H1 (cell line): ENCODE data around the gene ZBED4. TPM values are rescaled to one million over a fixed set of nuclear protein-coding genes. Genes with fewer than 3 reads are reported as not detected.

Source experiments
- BACH1 ChIP-seq: IDR thresholded peaks from 2 replicates; pipeline ENCODE4 v1.6.1; 2012; ENCODE audit warnings: low read length, improper control_type of control experiment
- CTCF ChIP-seq, 3 experiments: IDR thresholded peaks; 1 replicate in 2 of 3; 2 replicates in 1 of 3; pipeline versions ENCODE4 v1.5.1 to v1.6.1; 2011; ENCODE audit warnings: low read length in 3 of 3, mild to moderate bottlenecking in 3 of 3, inconsistent platforms in 2 of 3, low read depth in 1 of 3, moderate library complexity in 1 of 3; ENCODE audit not compliant: insufficient read depth in 1 of 3; ENCODE audit errors: control extremely low read depth in 1 of 3
- HDAC2 ChIP-seq, 2 experiments: fragments of 300-600 bp in 1 of 2; sonication (generic) in 1 of 2; IDR thresholded peaks; 2 replicates each; pipeline ENCODE4 v1.6.1; 2011 to 2012; ENCODE audit warnings: low read depth in 2 of 2, low read length in 2 of 2, mild to moderate bottlenecking in 2 of 2, moderate library complexity in 2 of 2, borderline replicate concordance in 1 of 2, inconsistent platforms in 1 of 2
- SP1 ChIP-seq: IDR thresholded peaks from 2 replicates; pipeline ENCODE4 v1.6.1; 2011; ENCODE audit warnings: low read depth, low read length
- YY1 ChIP-seq: IDR thresholded peaks from 2 replicates; pipeline ENCODE4 v1.6.1; 2011; ENCODE audit warnings: low read depth, mild to moderate bottlenecking, low read length
- polyA plus RNA-seq, 7 experiments: library from polyadenylated mRNA; depleted of rRNA in 3 of 7; stranded (reverse) in 5 of 7; unstranded in 2 of 7; fragments of >200 nt in 5 of 7; fragments of 200-250 nt in 2 of 7; gene quantifications; 1 replicate in 5 of 7; 2 replicates in 1 of 7; 4 replicates in 1 of 7; pipeline versions ENCODE4 v1.2.1 to v1.2.3, GENCODE V29; 2011 to 2013; ENCODE audit warnings: missing spikeins in 2 of 7, mixed read lengths in 2 of 7
- total RNA-seq: library from RNA; stranded (reverse); fragmentation: NEBNext Ultra II Directional; extraction: Animal tissue kit (Norgen Biotek cat#: 25700); gene quantifications from 2 replicates; pipeline ENCODE4 v1.2.1, GENCODE V29; 2021

ZBED4 gene
- total and polyA plus RNA-seq, 2 of the 8 experiments (the other 6 are each of a cell fraction or from before 2014, with no cell fraction given), result 11.0 to 28.3 TPM

DNA sequence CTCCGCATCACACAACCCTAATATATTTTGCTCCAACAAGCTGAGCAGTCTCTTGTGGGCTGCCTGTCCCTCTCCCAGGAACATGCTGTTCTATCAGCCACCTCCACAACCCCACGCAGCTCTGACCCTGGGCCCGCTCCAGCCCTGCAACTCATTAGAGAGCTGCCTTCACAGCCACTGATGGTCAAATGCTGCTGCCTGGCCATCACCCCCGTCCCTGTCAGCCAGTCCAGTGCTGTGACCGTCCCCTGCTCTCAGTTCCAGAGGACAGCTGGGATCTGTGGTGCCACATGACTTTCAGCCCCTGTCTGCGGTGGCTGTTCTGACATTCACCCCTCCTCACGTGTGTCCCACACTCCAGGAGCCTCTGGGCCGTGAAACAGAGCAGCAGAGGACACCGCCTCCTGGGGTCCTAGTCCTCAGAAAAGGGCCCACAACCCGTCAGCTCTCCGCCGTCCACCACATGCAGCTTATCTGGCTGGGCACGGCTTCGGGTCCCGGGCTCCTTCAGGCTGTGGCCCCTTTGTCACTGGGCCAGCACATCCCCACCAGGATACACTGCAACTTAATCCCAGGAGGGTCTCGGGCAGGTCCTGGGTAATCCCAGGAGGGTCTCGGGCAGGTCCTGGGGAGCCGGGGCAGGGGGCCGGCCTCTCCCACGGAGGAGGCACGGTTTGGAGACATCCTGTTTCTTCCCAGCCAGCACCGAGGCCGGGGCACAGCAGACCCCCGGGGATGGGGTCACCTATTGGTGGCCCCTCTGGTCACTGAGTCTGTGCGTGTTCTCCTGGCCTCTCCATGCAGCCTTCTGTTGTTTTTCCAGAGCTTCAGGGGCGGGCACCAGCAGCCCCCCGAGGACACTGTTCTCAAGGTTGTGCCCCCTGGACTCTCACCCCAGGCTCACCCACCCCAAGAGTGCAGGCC is 79.9 kb downstream of the ZBED4 start (continued):
- TF ChIP-seq HDAC2 (IDR thresholded peaks at IDR 0.05; ENCODE audit: borderline replicate concordance in 1 of 2, low read depth in 2 of 2, low read length in 2 of 2), result no peak
- TF ChIP-seq BACH1, result no peak
- TF ChIP-seq CTCF (IDR thresholded peaks at IDR 0.05; ENCODE audit: control extremely low read depth in 1 of 3, insufficient read depth in 1 of 3, low read depth in 1 of 3, low read length in 3 of 3), result no peak
- TF ChIP-seq YY1, result no peak
- TF ChIP-seq SP1, result no peak
